UCSD-AML1 (cell line): ENCODE results near the gene KAZALD1.
A peak's percentile ranks its signal among the peaks of the same experiment; 100 is the strongest.

Experiments
- DNase-seq: peaks from one replicate; lab custom pipeline; 2025; ENCODE audit not compliant: unreplicated experiment; lab: John Stamatoyannopoulos, UW

The KAZALD1 gene

GRCh38 chr10:101066896-101067355 is 5.1 kb downstream of the KAZALD1 start:
- DNase-seq = no peak

- DNase-seq = peak; percentile 78
These were observed 5.7 kb downstream of the KAZALD1 start for GRCh38 chr10:101067356-101068083.

- DNase-seq = no peak
These were observed 7.7 kb downstream of the KAZALD1 start for GRCh38 chr10:101069441-101069840.

GRCh38 chr10:101070098-101070497 is 8.3 kb downstream of the KAZALD1 start:
- no peak for DNase-seq

GRCh38 chr10:101071267-101071884 is 9.6 kb downstream of the KAZALD1 start:
- DNase-seq = peak; percentile 57

GRCh38 chr10:101071885-101072433 is 10.2 kb downstream of the KAZALD1 start:
- no peak for DNase-seq

GRCh38 chr10:101072923-101073322 is 11.1 kb downstream of the KAZALD1 start:
- DNase-seq = no peak

- DNase-seq = no peak
These were observed 11.8 kb downstream of the KAZALD1 start for GRCh38 chr10:101073631-101074030.

GRCh38 chr10:101075775-101076174 is 14.0 kb downstream of the KAZALD1 start:
- DNase-seq = no peak

- no peak for DNase-seq
These were observed 14.8 kb downstream of the KAZALD1 start for GRCh38 chr10:101076630-101077029.

- no peak for DNase-seq
These were observed 18.1 kb downstream of the KAZALD1 start for GRCh38 chr10:101079874-101080273.

- DNase-seq = no peak
These were observed 19.4 kb downstream of the KAZALD1 start for GRCh38 chr10:101080933-101081931.

GRCh38 chr10:101085846-101086245 is 24.1 kb downstream of the KAZALD1 start:
- DNase-seq = no peak

GRCh38 chr10:101087376-101087775 is 25.6 kb downstream of the KAZALD1 start:
- no peak for DNase-seq

- DNase-seq = no peak
These were observed 26.2 kb downstream of the KAZALD1 start for GRCh38 chr10:101087965-101088364.

GRCh38 chr10:101089520-101090299 is 27.9 kb downstream of the KAZALD1 start:
- no peak for DNase-seq

GRCh38 chr10:101090597-101090996 is 28.8 kb downstream of the KAZALD1 start:
- DNase-seq = no peak

- no peak for DNase-seq
These were observed 29.9 kb downstream of the KAZALD1 start for GRCh38 chr10:101091546-101092290.

GRCh38 chr10:101092881-101093354 is 31.1 kb downstream of the KAZALD1 start:
- no peak for DNase-seq
